ENCODE data around the gene HBG1. TPM values are rescaled to one million over a fixed set of nuclear protein-coding genes. Genes with fewer than 3 reads are reported as not detected.

The HBG1 gene
- polyA plus RNA-seq, 3 donors: not detected

- no peak overlapping the region for H2AFZ ChIP-seq (ENCODE audit: insufficient read depth, low read depth, low read length, poor library complexity, severe bottlenecking)
- H3K27ac ChIP-seq (ENCODE audit: low read depth in 1 of 2, low read length in 2 of 2): no peak overlapping the region
- no peaks in the 10 kb centered on the region for H3K27me3 ChIP-seq (ENCODE audit: control insufficient read depth in 2 of 2, insufficient read depth in 2 of 2, low read length in 2 of 2)
- no peak for TF ChIP-seq CTCF (IDR thresholded peaks at IDR 0.05)
- Mint-ChIP-seq H3K9me3 (peaks cover 0 to 3% (median 0%) of the 10 kb centered on the region in 7 donors), H3K4me1 (no peaks in the 10 kb centered on the region), H3K36me3 (no peaks in the 10 kb centered on the region), H3K27me3 (ENCODE audit: low read depth in 3 of 3) (peaks cover 0 to 3% (median 0%) of the 10 kb centered on the region in 3 donors), H3K27ac (no peak overlapping the region), H3K4me3 (no peak overlapping the region)
- no peak for DNase-seq
- 94% methylated on average over 5 of the region's 6 CpGs for WGBS (ENCODE audit: insufficient coverage)
- no peaks in the 10 kb centered on the region for H3K9me3 ChIP-seq (replicated peaks in 1 of 2; ENCODE audit: control insufficient read depth in 1 of 2, insufficient read depth in 1 of 2, low read length in 2 of 2)
- H3K79me2 ChIP-seq (ENCODE audit: insufficient read depth, low read length): no peaks in the 10 kb centered on the region
- no peaks in the 10 kb centered on the region for H3K36me3 ChIP-seq (replicated peaks in 1 of 2; ENCODE audit: control insufficient read depth in 1 of 2, insufficient read depth in 2 of 2, low read length in 2 of 2)
- H3K4me1 ChIP-seq (ENCODE audit: control insufficient read depth in 1 of 2, insufficient read depth in 2 of 2, low read length in 2 of 2): no peaks in the 10 kb centered on the region
- no peak overlapping the region for H3K9ac ChIP-seq (ENCODE audit: insufficient read depth, low read length, poor library complexity, severe bottlenecking)
- no peak overlapping the region for H3K4me3 ChIP-seq (replicated peaks in 1 of 3; ENCODE audit: low read depth in 2 of 3, low read length in 3 of 3)
- no peaks in the 10 kb centered on the region for H4K20me1 ChIP-seq (ENCODE audit: insufficient read depth, low read length)
- intact Hi-C loops (cut with micrococcal nuclease): no loop called here
- H3K4me2 ChIP-seq (replicated peaks; ENCODE audit: extremely low read depth, low read length, poor library complexity, severe bottlenecking): no peak overlapping the region
Measured at GRCh38 chr11:5288906-5289550, 39.4 kb upstream of the HBG1 start.

GRCh38 chr11:5288108-5288905 lies 38.6 kb upstream of the HBG1 start:
- H3K9me3 Mint-ChIP-seq: peaks cover 0 to 3% (median 1%) of the 10 kb centered on the region in 7 donors
- no peak overlapping the region for H3K4me3 ChIP-seq (replicated peaks in 1 of 3; ENCODE audit: low read depth in 2 of 3, low read length in 3 of 3)
- no peaks in the 10 kb centered on the region for H3K4me1 Mint-ChIP-seq
- no peak overlapping the region for H3K4me3 Mint-ChIP-seq
- H4K20me1 ChIP-seq (ENCODE audit: insufficient read depth, low read length): no peaks in the 10 kb centered on the region
- intact Hi-C loops (cut with micrococcal nuclease): no loop called here
- no peaks in the 10 kb centered on the region for H3K36me3 ChIP-seq (replicated peaks in 1 of 2; ENCODE audit: control insufficient read depth in 1 of 2, insufficient read depth in 2 of 2, low read length in 2 of 2)
- H2AFZ ChIP-seq (ENCODE audit: insufficient read depth, low read depth, low read length, poor library complexity, severe bottlenecking): no peak overlapping the region
- H3K27ac ChIP-seq (ENCODE audit: low read depth in 1 of 2, low read length in 2 of 2): no peak overlapping the region
- no peaks in the 10 kb centered on the region for H3K4me1 ChIP-seq (ENCODE audit: control insufficient read depth in 1 of 2, insufficient read depth in 2 of 2, low read length in 2 of 2)
- no peak overlapping the region for H3K27ac Mint-ChIP-seq
- WGBS (ENCODE audit: insufficient coverage): 88% methylated on average over 4 of the region's 7 CpGs
- H3K9me3 ChIP-seq (replicated peaks in 1 of 2; ENCODE audit: control insufficient read depth in 1 of 2, insufficient read depth in 1 of 2, low read length in 2 of 2): no peaks in the 10 kb centered on the region
- no peak for TF ChIP-seq CTCF (IDR thresholded peaks at IDR 0.05)
- no peak overlapping the region for H3K4me2 ChIP-seq (replicated peaks; ENCODE audit: extremely low read depth, low read length, poor library complexity, severe bottlenecking)
- no peaks in the 10 kb centered on the region for H3K79me2 ChIP-seq (ENCODE audit: insufficient read depth, low read length)
- no peak for DNase-seq
- H3K27me3 ChIP-seq (ENCODE audit: control insufficient read depth in 2 of 2, insufficient read depth in 2 of 2, low read length in 2 of 2): no peaks in the 10 kb centered on the region
- H3K9ac ChIP-seq (ENCODE audit: insufficient read depth, low read length, poor library complexity, severe bottlenecking): no peak overlapping the region
- H3K27me3 Mint-ChIP-seq (ENCODE audit: low read depth in 3 of 3): peaks cover 0 to 3% (median 0%) of the 10 kb centered on the region in 3 donors
- H3K36me3 Mint-ChIP-seq: no peaks in the 10 kb centered on the region
